Nephron progenitor cell (in vitro differentiated cells): Measurements from ENCODE around the gene PNLIPRP1.

Source experiments
- DNase-seq: peaks from one replicate; pipeline ENCODE4 v3.0.0; 2021
- H3K27ac Mint-ChIP-seq: 2 replicates; pipeline ENCODE4 v1.8.0; 2021; ENCODE audit warnings: mild to moderate bottlenecking, moderate library complexity, mixed read lengths
- H3K27me3 Mint-ChIP-seq: 2 replicates; pipeline ENCODE4 v1.8.0; 2021; ENCODE audit warnings: mild to moderate bottlenecking, low read depth, mixed read lengths; ENCODE audit not compliant: poor library complexity
- H3K36me3 Mint-ChIP-seq: 2 replicates; pipeline ENCODE4 v1.8.0; 2021; ENCODE audit warnings: low read depth, mixed read lengths
- H3K4me1 Mint-ChIP-seq: 2 replicates; pipeline ENCODE4 v1.8.0; 2021; ENCODE audit warnings: mixed read lengths
- H3K4me3 Mint-ChIP-seq: 2 replicates; pipeline ENCODE4 v1.8.0; 2021; ENCODE audit warnings: mild to moderate bottlenecking, moderate library complexity, mixed read lengths
- H3K9me3 Mint-ChIP-seq: 2 replicates; pipeline ENCODE4 v1.8.0; 2021; ENCODE audit warnings: mild to moderate bottlenecking, moderate library complexity, mixed read lengths
- CTCF ChIP-seq: fragments of 200-600 bp; sonication (generic); IDR thresholded peaks from 2 replicates; pipeline ENCODE4 v1.5.0; 2021; ENCODE audit warnings: antibody characterized with exemption

The PNLIPRP1 gene

DNA sequence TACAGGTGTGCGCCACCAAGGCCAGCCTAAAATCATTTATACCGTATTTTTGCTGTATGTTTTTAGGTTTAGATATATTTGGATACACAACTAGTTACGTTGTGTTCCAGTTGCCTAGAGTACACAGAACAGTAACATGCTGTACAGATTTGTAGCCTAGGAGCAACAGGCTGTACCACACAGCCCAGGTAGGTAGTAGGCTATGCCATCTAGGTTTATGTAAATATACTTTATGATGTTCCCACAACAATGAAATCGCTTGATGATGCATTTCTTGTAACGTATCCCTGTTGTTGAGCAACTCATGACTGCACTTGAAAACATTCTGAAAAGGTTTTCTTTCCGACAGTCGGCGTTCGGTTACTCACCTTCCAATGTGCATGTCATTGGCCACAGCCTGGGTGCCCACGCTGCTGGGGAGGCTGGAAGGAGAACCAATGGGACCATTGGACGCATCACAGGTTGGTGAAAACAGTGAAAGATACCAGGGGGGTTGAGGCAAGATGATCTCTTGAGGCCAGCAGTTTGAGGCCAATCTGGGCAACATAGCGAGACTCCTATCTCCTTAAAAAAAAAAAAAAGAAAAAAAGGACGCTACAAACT is 37.3 kb upstream of the PNLIPRP1 start:
- no peaks in the 10 kb centered on the region for H3K9me3 Mint-ChIP-seq
- H3K27ac Mint-ChIP-seq = no peak overlapping the region
- TF ChIP-seq CTCF = no peak
- no peak overlapping the region for H3K4me3 Mint-ChIP-seq
- H3K27me3 Mint-ChIP-seq = peaks cover 7% of the 10 kb centered on the region
- no peak for DNase-seq
- no peaks in the 10 kb centered on the region for H3K36me3 Mint-ChIP-seq
- H3K4me1 Mint-ChIP-seq = no peaks in the 10 kb centered on the region

DNA sequence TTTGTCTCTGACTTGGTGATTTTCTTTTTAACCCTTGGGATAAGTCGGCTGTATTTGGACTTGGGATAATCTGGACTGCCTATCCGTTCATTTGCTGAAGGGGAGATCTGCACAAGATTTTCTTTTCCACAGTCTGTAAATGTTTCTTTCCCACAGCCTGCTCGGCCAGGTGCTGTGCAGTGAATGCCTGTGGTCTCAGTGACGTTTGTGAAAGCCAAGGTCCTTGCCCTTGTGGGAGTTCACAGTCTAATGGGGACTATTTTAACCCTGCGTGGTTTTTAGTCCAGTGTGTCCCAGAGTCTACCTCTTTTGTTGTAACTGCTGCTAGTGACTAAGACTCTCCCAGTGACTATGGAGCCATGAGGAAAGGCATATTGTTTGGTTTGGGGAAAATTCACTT is 36.1 kb upstream of the PNLIPRP1 start:
- no peak for TF ChIP-seq CTCF
- H3K27me3 Mint-ChIP-seq = peaks cover 11% of the 10 kb centered on the region
- H3K4me3 Mint-ChIP-seq = no peak overlapping the region
- no peaks in the 10 kb centered on the region for H3K36me3 Mint-ChIP-seq
- H3K4me1 Mint-ChIP-seq = no peaks in the 10 kb centered on the region
- no peak overlapping the region for H3K27ac Mint-ChIP-seq
- no peak for DNase-seq
- H3K9me3 Mint-ChIP-seq = no peaks in the 10 kb centered on the region

- H3K27ac Mint-ChIP-seq = no peak overlapping the region
- H3K4me1 Mint-ChIP-seq = no peaks in the 10 kb centered on the region
- H3K36me3 Mint-ChIP-seq = no peaks in the 10 kb centered on the region
- no peak overlapping the region for H3K4me3 Mint-ChIP-seq
- no peak for DNase-seq
- no peaks in the 10 kb centered on the region for H3K9me3 Mint-ChIP-seq
- peaks cover 14% of the 10 kb centered on the region for H3K27me3 Mint-ChIP-seq
- TF ChIP-seq CTCF = no peak
These were observed 34.9 kb upstream of the PNLIPRP1 start for GRCh38 chr10:116555880-116556279.

DNA sequence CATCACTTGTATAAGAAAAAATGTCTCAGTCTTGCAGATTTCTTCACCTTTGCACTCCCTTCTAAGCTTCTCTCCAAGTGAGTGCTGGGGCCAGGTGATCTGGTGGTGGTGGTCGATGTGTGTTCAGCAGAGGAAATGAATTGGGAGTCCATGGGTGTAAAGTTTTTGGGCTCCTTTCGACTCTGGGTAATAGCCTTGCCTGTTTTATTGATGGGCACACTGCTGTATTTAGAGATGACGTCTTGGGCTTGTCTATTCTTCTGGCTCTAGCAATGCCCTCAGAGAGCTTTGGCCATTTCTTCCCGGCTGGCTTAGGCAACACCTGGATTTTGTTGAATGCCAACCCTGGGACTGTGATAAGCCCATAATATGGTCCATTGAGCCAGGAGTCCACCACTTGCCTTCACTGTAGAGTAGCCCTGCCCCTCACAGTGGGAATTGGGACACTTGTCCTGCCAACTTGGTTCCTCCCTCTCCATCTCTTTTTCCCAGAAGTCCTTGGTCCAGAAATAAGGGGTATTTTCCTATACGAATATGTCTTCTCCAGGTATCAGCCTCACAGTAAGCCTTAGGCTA is 33.4 kb upstream of the PNLIPRP1 start:
- TF ChIP-seq CTCF = no peak
- no peaks in the 10 kb centered on the region for H3K4me1 Mint-ChIP-seq
- no peak for DNase-seq
- H3K9me3 Mint-ChIP-seq = no peaks in the 10 kb centered on the region
- no peaks in the 10 kb centered on the region for H3K36me3 Mint-ChIP-seq
- peaks cover 14% of the 10 kb centered on the region for H3K27me3 Mint-ChIP-seq
- no peak overlapping the region for H3K27ac Mint-ChIP-seq
- no peak overlapping the region for H3K4me3 Mint-ChIP-seq

DNA sequence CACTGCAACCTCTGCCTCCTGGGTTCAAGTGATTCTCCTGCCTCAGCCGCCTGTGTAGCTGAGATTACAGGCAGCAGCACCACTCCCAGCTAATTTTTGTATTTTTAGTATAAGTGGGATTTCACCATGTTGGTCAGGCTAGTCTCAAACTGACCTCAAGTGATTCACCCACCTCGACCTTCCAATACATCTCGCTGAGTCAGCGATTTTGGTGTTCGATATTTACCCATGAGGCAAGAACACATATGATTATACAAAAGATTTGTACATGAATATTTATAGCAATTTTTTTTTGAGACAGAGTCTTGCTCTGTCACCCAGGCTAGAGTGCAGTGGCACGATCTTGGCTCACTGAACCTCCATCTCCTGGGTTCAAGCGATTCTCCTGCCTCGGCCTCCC is 25.2 kb upstream of the PNLIPRP1 start:
- Mint-ChIP-seq H3K27me3 (peaks cover 22% of the 10 kb centered on the region), H3K4me3 (no peak overlapping the region), H3K4me1 (no peaks in the 10 kb centered on the region), H3K36me3 (no peaks in the 10 kb centered on the region), H3K9me3 (no peaks in the 10 kb centered on the region), H3K27ac (no peak overlapping the region)
- no peak for DNase-seq
- no peak for TF ChIP-seq CTCF

DNA sequence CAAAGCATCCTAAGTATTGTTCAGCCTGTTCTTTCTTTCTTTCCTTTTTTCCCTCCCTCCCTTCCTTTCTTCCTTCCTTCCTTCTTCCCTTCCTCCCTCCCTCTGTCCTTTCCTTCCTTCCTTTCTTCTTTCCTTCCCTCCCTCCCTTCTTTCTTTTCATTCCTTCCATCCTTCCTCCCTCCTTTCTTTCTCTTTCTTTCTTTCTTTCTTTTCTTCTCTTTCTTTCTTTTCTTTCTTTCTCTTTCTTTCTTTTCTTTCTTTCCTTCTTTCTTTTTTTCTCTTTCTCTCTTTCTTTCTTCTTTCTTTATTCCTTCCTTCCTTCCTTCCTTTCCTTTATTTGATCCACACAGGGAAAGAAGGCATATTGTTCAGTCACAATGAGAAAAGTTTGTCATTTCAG is 23.8 kb upstream of the PNLIPRP1 start:
- peaks cover 23% of the 10 kb centered on the region for H3K27me3 Mint-ChIP-seq
- TF ChIP-seq CTCF = no peak
- H3K4me3 Mint-ChIP-seq = no peak overlapping the region
- no peaks in the 10 kb centered on the region for H3K36me3 Mint-ChIP-seq
- no peaks in the 10 kb centered on the region for H3K9me3 Mint-ChIP-seq
- DNase-seq = no peak
- no peak overlapping the region for H3K27ac Mint-ChIP-seq
- no peaks in the 10 kb centered on the region for H3K4me1 Mint-ChIP-seq
